ENCODE results near the gene ULBP1. TPM values are rescaled to one million over a fixed set of nuclear protein-coding genes. Genes with fewer than 3 reads are reported as not detected.

The ULBP1 gene
- total RNA-seq, 1 experiment from 2014 or later: 1.6 TPM

DNA sequence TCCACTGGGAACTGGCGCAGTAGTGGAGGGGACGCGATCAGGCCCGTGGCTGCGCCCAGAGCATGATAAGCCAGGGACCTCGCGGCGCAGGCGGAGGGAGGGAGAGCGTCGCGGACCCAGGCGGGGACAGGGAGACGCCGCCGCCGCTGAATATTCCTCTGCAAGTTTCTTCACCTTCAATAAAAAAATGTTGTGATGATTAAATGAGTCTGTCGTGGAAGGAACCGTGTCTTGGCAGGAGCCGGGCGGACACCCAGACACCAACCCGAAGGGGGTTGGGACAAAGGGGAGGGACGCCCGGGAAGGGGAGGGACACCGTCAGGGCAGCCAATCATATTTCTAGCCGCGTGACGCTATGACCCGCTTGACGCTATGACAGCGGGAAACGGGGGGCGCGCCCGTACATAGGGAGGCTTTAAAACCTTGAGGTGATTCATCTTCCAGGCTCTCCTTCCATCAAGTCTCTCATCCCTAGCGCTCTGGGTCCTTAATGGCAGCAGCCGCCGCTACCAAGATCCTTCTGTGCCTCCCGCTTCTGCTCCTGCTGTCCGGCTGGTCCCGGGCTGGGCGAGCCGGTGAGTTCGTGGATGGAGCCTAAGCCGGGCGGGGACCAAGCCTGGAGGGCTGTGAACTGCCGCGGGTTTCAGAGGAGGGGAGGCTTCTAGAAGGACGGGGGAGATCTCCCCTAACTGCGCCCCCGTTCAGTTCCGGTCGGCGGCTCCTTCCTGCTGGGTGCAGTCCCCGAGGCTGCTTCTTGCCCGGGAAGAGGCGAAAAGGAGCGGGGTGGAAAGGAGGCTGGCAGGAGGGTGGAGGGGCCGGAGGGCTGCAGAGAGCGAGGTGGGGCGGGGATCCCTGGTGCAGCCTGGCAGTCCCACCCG lies 21.9 kb upstream of the ULBP1 start, which contains the start of gene ULBP2:
TSS of gene ULBP2 (plus strand) at position 432 of the 878 bp plus-strand sequence. CDS start at position 491, 59 bp downstream.
- H2AFZ ChIP-seq (ENCODE audit: low read length): no peak within 1 kb of the TSS
- H3K4ac ChIP-seq (ENCODE audit: low read depth, low read length): no peak within 1 kb of the TSS
- H3K27me3 ChIP-seq (ENCODE audit: insufficient read depth, low read length): peaks cover 63% of the 10 kb centered on the region
- H2BK5ac ChIP-seq (ENCODE audit: insufficient read length, low read length): no peak within 1 kb of the TSS
- peak within 1 kb of the TSS; percentile 60 for H3K4me2 ChIP-seq (ENCODE audit: insufficient read depth, insufficient read length, low read length)
- no peak within 1 kb of the TSS for H2BK12ac ChIP-seq (ENCODE audit: insufficient read length, low read depth, low read length)
- no peak within 1 kb of the TSS for H2BK15ac ChIP-seq (ENCODE audit: low read depth, low read length)
- no peak within 1 kb of the TSS for H2BK20ac ChIP-seq (ENCODE audit: low read depth, low read length, poor library complexity, severe bottlenecking)
- no peak within 1 kb of the TSS for H3K27ac ChIP-seq (ENCODE audit: insufficient read length, low read depth, low read length)
- H3K4me1 ChIP-seq (ENCODE audit: insufficient read depth, low read length): no peaks in the 10 kb centered on the region
- H4K5ac ChIP-seq (ENCODE audit: insufficient read length, low read depth, low read length): no peak within 1 kb of the TSS
- H4K8ac ChIP-seq (replicated peaks; ENCODE audit: insufficient read length, low read depth, low read length): no peak within 1 kb of the TSS
- TF ChIP-seq, protein P1, sequence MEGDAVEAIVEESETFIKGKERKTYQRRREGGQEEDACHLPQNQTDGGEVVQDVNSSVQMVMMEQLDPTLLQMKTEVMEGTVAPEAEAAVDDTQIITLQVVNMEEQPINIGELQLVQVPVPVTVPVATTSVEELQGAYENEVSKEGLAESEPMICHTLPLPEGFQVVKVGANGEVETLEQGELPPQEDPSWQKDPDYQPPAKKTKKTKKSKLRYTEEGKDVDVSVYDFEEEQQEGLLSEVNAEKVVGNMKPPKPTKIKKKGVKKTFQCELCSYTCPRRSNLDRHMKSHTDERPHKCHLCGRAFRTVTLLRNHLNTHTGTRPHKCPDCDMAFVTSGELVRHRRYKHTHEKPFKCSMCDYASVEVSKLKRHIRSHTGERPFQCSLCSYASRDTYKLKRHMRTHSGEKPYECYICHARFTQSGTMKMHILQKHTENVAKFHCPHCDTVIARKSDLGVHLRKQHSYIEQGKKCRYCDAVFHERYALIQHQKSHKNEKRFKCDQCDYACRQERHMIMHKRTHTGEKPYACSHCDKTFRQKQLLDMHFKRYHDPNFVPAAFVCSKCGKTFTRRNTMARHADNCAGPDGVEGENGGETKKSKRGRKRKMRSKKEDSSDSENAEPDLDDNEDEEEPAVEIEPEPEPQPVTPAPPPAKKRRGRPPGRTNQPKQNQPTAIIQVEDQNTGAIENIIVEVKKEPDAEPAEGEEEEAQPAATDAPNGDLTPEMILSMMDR (conservative IDR thresholded peaks at IDR 0.05): no peak
- no peak within 1 kb of the TSS for H3K14ac ChIP-seq (ENCODE audit: insufficient read depth, low read length)
- no peak within 1 kb of the TSS for H3K9ac ChIP-seq (ENCODE audit: extremely low read depth, insufficient read length, low read length)
- H3K4me3 Mint-ChIP-seq: peak within 1 kb of the TSS; percentile 71 to 88
- H2AK5ac ChIP-seq (ENCODE audit: insufficient read length, low read length): no peak within 1 kb of the TSS
- peaks cover 95% of the 10 kb centered on the region for H3K27me3 Mint-ChIP-seq (ENCODE audit: low read depth)
- no peak within 1 kb of the TSS for H3K23ac ChIP-seq (ENCODE audit: insufficient read length, low read depth, low read length)
- no peaks in the 10 kb centered on the region for H4K20me1 ChIP-seq (ENCODE audit: control insufficient read depth, insufficient read depth, insufficient read length)
- peaks cover 0 to 4% (median 3%) of the 10 kb centered on the region in 3 experiments; a peak in 3 of 7 replicates for H3K36me3 Mint-ChIP-seq (ENCODE audit: insufficient read depth in 1 of 3, low read depth in 3 of 3)
- H3K56ac ChIP-seq (ENCODE audit: insufficient read length, low read depth, low read length): no peak within 1 kb of the TSS
- no peaks in the 10 kb centered on the region for H3K9me3 ChIP-seq (ENCODE audit: control insufficient read depth, low read depth, low read length)
- H3K27ac Mint-ChIP-seq: no peak within 1 kb of the TSS
- H3K18ac ChIP-seq (ENCODE audit: insufficient read length, low read depth, low read length): no peak within 1 kb of the TSS
- no CpG with 5 or more reads among the region's 62 CpGs for WGBS (ENCODE audit: extremely low coverage, insufficient read length, low lambda C conversion rate)
- no peaks in the 10 kb centered on the region for H3K79me1 ChIP-seq (ENCODE audit: insufficient read depth, low read depth, low read length, poor library complexity, severe bottlenecking)
- peak; percentile 83 for DNase-seq
- H2BK120ac ChIP-seq (ENCODE audit: low read depth, low read length, poor library complexity, severe bottlenecking): no peak within 1 kb of the TSS
- H4K91ac ChIP-seq (ENCODE audit: insufficient read length, low read depth, low read length): no peak within 1 kb of the TSS
- H3K4me1 Mint-ChIP-seq: peaks cover 12 to 14% of the 10 kb centered on the region in 2 experiments
- no peaks in the 10 kb centered on the region for H3K79me2 ChIP-seq (ENCODE audit: insufficient read depth, low read length)
- no peak within 1 kb of the TSS for H3T11ph ChIP-seq (ENCODE audit: low read length)
- peaks cover 20% of the 10 kb centered on the region for H3K23me2 ChIP-seq (ENCODE audit: insufficient read length, low read depth, low read length, poor library complexity, severe bottlenecking)
- peaks cover 0 to 9% of the 10 kb centered on the region in 2 experiments; a peak in 2 of 5 replicates for H3K9me3 Mint-ChIP-seq

Data from H9 (cell line).